Mucosa of rectum (tissue), 2 donors: Measurements from ENCODE around the gene FBLIM1.

ENCODE experiments used
- H3K27ac ChIP-seq, 2 donors: one replicate each; pipeline ENCODE4 v1.7.0; 2013; ENCODE audit warnings: inconsistent platforms in 2 of 2, low read depth in 2 of 2, low read length in 2 of 2
- H3K27me3 ChIP-seq, 2 donors: one replicate each; pipeline ENCODE4 v1.7.0; 2013; ENCODE audit warnings: low read length in 2 of 2; ENCODE audit not compliant: control insufficient read depth in 2 of 2, insufficient read depth in 2 of 2
- H3K36me3 ChIP-seq, 2 donors: one replicate each; pipeline ENCODE4 v1.7.0; 2013; ENCODE audit warnings: low read length in 2 of 2; ENCODE audit not compliant: control insufficient read depth in 2 of 2, insufficient read depth in 2 of 2
- H3K4me1 ChIP-seq, 2 donors: one replicate each; pipeline ENCODE4 v1.7.0; 2013; ENCODE audit warnings: low read length in 2 of 2, mild to moderate bottlenecking in 1 of 2; ENCODE audit not compliant: control insufficient read depth in 2 of 2, insufficient read depth in 2 of 2
- H3K4me3 ChIP-seq, 2 donors: one replicate each; pipeline ENCODE4 v1.7.0; 2013; ENCODE audit warnings: low read length in 2 of 2
- H3K9ac ChIP-seq, 2 donors: one replicate each; pipeline ENCODE4 v1.7.0; 2013; ENCODE audit warnings: low read length in 2 of 2, low read depth in 1 of 2, mild to moderate bottlenecking in 1 of 2
- H3K9me3 ChIP-seq, 2 donors: one replicate each; pipeline ENCODE4 v1.7.0; 2013; ENCODE audit warnings: low read length in 2 of 2; ENCODE audit not compliant: control insufficient read depth in 2 of 2
- donor health status: healthy.
- donor health status: Normal muscosa, but diverticular disease.

Gene FBLIM1

GRCh38 chr1:15788624-15789301 lies 30.2 kb downstream of the FBLIM1 start:
- H3K9ac ChIP-seq: no peak overlapping the region
- peaks cover 11 to 16% of the 10 kb centered on the region in 2 donors for H3K36me3 ChIP-seq
- no peaks in the 10 kb centered on the region for H3K9me3 ChIP-seq
- H3K4me1 ChIP-seq: peaks cover 2 to 11% of the 10 kb centered on the region in 2 donors
- peak overlapping the region in 1 of 2 donors; percentile 9 for H3K27ac ChIP-seq
- H3K4me3 ChIP-seq: no peak overlapping the region
- H3K27me3 ChIP-seq: no peaks in the 10 kb centered on the region

GRCh38 chr1:15796086-15796462 lies 37.5 kb downstream of the FBLIM1 start:
- Histone ChIP-seq H3K9ac (peak overlapping the region in 1 of 2 donors; percentile 19), H3K27me3 (no peaks in the 10 kb centered on the region), H3K9me3 (no peaks in the 10 kb centered on the region), H3K36me3 (no peaks in the 10 kb centered on the region), H3K4me3 (no peak overlapping the region), H3K27ac (peak overlapping the region; percentile 69 to 72), H3K4me1 (peaks cover 42 to 70% of the 10 kb centered on the region in 2 donors)

- no peaks in the 10 kb centered on the region for H3K27me3 ChIP-seq
- no peaks in the 10 kb centered on the region for H3K36me3 ChIP-seq
- no peaks in the 10 kb centered on the region for H3K9me3 ChIP-seq
- H3K27ac ChIP-seq: peak overlapping the region; percentile 24 to 45
- no peak overlapping the region for H3K9ac ChIP-seq
- peaks cover 43 to 65% of the 10 kb centered on the region in 2 donors for H3K4me1 ChIP-seq
- no peak overlapping the region for H3K4me3 ChIP-seq
These were observed 39.2 kb downstream of the FBLIM1 start for GRCh38 chr1:15797614-15798390.

- Histone ChIP-seq H3K27ac (peak overlapping the region; percentile 81 to 82), H3K36me3 (no peaks in the 10 kb centered on the region), H3K27me3 (no peaks in the 10 kb centered on the region), H3K9ac (peak overlapping the region; percentile 49 to 52), H3K4me1 (peaks cover 36 to 56% of the 10 kb centered on the region in 2 donors), H3K9me3 (no peaks in the 10 kb centered on the region), H3K4me3 (peak overlapping the region; percentile 28 to 61)
These were observed 40.6 kb downstream of the FBLIM1 start for GRCh38 chr1:15799004-15799867.

GRCh38 chr1:15799928-15800835 lies 41.6 kb downstream of the FBLIM1 start:
- Histone ChIP-seq H3K9ac (peak overlapping the region; percentile 49 to 52), H3K27ac (peak overlapping the region; percentile 81 to 82), H3K4me1 (peaks cover 31 to 46% of the 10 kb centered on the region in 2 donors), H3K9me3 (no peaks in the 10 kb centered on the region), H3K4me3 (peak overlapping the region; percentile 35 to 61), H3K27me3 (no peaks in the 10 kb centered on the region), H3K36me3 (no peaks in the 10 kb centered on the region)

- no peak overlapping the region for H3K4me3 ChIP-seq
- peaks cover 26 to 29% of the 10 kb centered on the region in 2 donors for H3K4me1 ChIP-seq
- H3K27ac ChIP-seq: no peak overlapping the region
- no peaks in the 10 kb centered on the region for H3K9me3 ChIP-seq
- no peaks in the 10 kb centered on the region for H3K27me3 ChIP-seq
- H3K9ac ChIP-seq: no peak overlapping the region
- H3K36me3 ChIP-seq: no peaks in the 10 kb centered on the region
These were observed 43.8 kb downstream of the FBLIM1 start for GRCh38 chr1:15802234-15802965.

GRCh38 chr1:15803380-15803779 lies 44.8 kb downstream of the FBLIM1 start:
- H3K4me3 ChIP-seq: no peak overlapping the region
- no peak overlapping the region for H3K27ac ChIP-seq
- no peaks in the 10 kb centered on the region for H3K9me3 ChIP-seq
- no peaks in the 10 kb centered on the region for H3K27me3 ChIP-seq
- H3K4me1 ChIP-seq: peaks cover 21 to 24% of the 10 kb centered on the region in 2 donors
- no peaks in the 10 kb centered on the region for H3K36me3 ChIP-seq
- H3K9ac ChIP-seq: no peak overlapping the region

- H3K9me3 ChIP-seq: no peaks in the 10 kb centered on the region
- no peaks in the 10 kb centered on the region for H3K27me3 ChIP-seq
- H3K4me1 ChIP-seq: peaks cover 21% of the 10 kb centered on the region in 2 donors
- H3K27ac ChIP-seq: no peak overlapping the region
- no peaks in the 10 kb centered on the region for H3K36me3 ChIP-seq
- H3K9ac ChIP-seq: no peak overlapping the region
- H3K4me3 ChIP-seq: no peak overlapping the region
These were observed 45.5 kb downstream of the FBLIM1 start for GRCh38 chr1:15804060-15804459.

GRCh38 chr1:15807121-15807520 lies 48.5 kb downstream of the FBLIM1 start:
- H3K9me3 ChIP-seq: no peaks in the 10 kb centered on the region
- H3K27ac ChIP-seq: no peak overlapping the region
- H3K4me1 ChIP-seq: no peaks in the 10 kb centered on the region
- H3K27me3 ChIP-seq: no peaks in the 10 kb centered on the region
- no peaks in the 10 kb centered on the region for H3K36me3 ChIP-seq
- H3K4me3 ChIP-seq: no peak overlapping the region
- H3K9ac ChIP-seq: no peak overlapping the region
